GM12878 (cell line): Measurements from ENCODE around the gene TOB1. TPM values are rescaled to one million over a fixed set of nuclear protein-coding genes. Genes with fewer than 3 reads are reported as not detected.

Experiments
- ATAC-seq: fragments of 200-7000 bp; cut with Tn5 transposase; 3 replicates; pipeline ENCODE4 v1.9.1; 2020; ENCODE audit warnings: mild to moderate bottlenecking, moderate library complexity
- BruUV-seq: library from RNA; stranded (reverse); fragments of 400-500 nt; replicated peaks from 2 replicates; lab custom pipeline; 2021; lab: Mats Ljungman, UMichigan
- CTCF ChIA-PET: fragments of 300-600 bp; sonication (Branson Sonifier 250); formaldehyde crosslinking; extraction: SDS; loops from one replicate; lab custom pipeline; 2021; ENCODE audit warnings: inconsistent platforms; lab: Yijun Ruan, JAX
- POLR2A ChIA-PET: fragments of 350-600 bp; formaldehyde crosslinking; extraction: SDS; loops from one replicate; lab custom pipeline; 2021; ENCODE audit warnings: inconsistent platforms; lab: Charles Lee
- RAD21 ChIA-PET: fragments of 300-600 bp; sonication (Branson Sonifier 250); formaldehyde crosslinking; loops from one replicate; lab custom pipeline; 2023; ENCODE audit warnings: antibody characterized with exemption; ENCODE audit not compliant: unreplicated experiment; lab: Charles Lee
- SMC1A ChIA-PET: fragments of 300-600 bp; sonication (Branson Sonifier 250); formaldehyde crosslinking; loops from one replicate; lab custom pipeline; 2023; ENCODE audit not compliant: unreplicated experiment, uncharacterized antibody; lab: Charles Lee
- DNase-seq: peaks from one replicate; pipeline ENCODE4 v3.0.0-alpha.2; 2011; ENCODE audit warnings: low read depth, low spot score
- FAIRE-seq: peaks from 3 replicates; lab custom pipeline; 2011; peaks lifted over from hg19 to GRCh38; lab: Jason Lieb, UNC
- H2AFZ ChIP-seq: 2 replicates; pipeline ENCODE4 v1.6.0; 2011; ENCODE audit warnings: low read depth, low read length, control low read depth; ENCODE audit not compliant: control insufficient read depth
- H3K27ac ChIP-seq: 2 replicates; pipeline ENCODE4 v1.5.1; 2011; ENCODE audit warnings: control low read depth; ENCODE audit not compliant: control insufficient read depth, insufficient read depth
- H3K27me3 ChIP-seq, 2 experiments: replicated peaks in 1 of 2; 2 replicates each; pipeline versions ENCODE4 v1.6.0 to v1.6.1; 2011; ENCODE audit warnings: low read length in 1 of 2; ENCODE audit not compliant: control insufficient read depth in 2 of 2, insufficient read depth in 2 of 2
- H3K36me3 ChIP-seq, 2 experiments: 2 replicates each; pipeline ENCODE4 v1.5.1; 2011; ENCODE audit warnings: low read length in 1 of 2; ENCODE audit not compliant: control insufficient read depth in 2 of 2, insufficient read depth in 2 of 2
- H3K4me1 ChIP-seq: 2 replicates; pipeline ENCODE4 v1.6.1; 2011; ENCODE audit warnings: mild to moderate bottlenecking, low read length, moderate library complexity, mixed read lengths; ENCODE audit not compliant: control insufficient read depth, insufficient read depth
- H3K4me2 ChIP-seq: 2 replicates; pipeline ENCODE4 v1.6.0; 2011; ENCODE audit warnings: control low read depth; ENCODE audit not compliant: control insufficient read depth, insufficient read depth
- H3K4me3 ChIP-seq: fragments of 200-600 bp; sonication (generic); 2 replicates; pipeline ENCODE4 v1.5.1; 2016
- H3K79me2 ChIP-seq: 2 replicates; pipeline ENCODE4 v1.6.0; 2011; ENCODE audit warnings: low read length; ENCODE audit not compliant: control insufficient read depth, insufficient read depth
- H3K9ac ChIP-seq: 2 replicates; pipeline ENCODE4 v1.8.0; 2011; ENCODE audit warnings: low read length, control low read depth, mixed read lengths; ENCODE audit not compliant: control insufficient read depth, insufficient read depth
- H3K9me3 ChIP-seq: replicated peaks from 3 replicates; pipeline ENCODE4 v1.5.1; 2011; ENCODE audit warnings: mild to moderate bottlenecking, low read length; ENCODE audit not compliant: control insufficient read depth, insufficient read depth
- H4K20me1 ChIP-seq: 2 replicates; pipeline ENCODE4 v1.6.0; 2011; ENCODE audit not compliant: control insufficient read depth, insufficient read depth
- ATF3 ChIP-seq: IDR thresholded peaks from 2 replicates; pipeline ENCODE4 v1.6.1; 2011; ENCODE audit warnings: low read depth, mild to moderate bottlenecking, low read length, moderate library complexity, borderline replicate concordance; ENCODE audit errors: extremely low read depth
- BHLHE40 ChIP-seq, 2 experiments: fragments of 450-650 bp in 1 of 2; IDR thresholded peaks; 2 replicates each; pipeline ENCODE4 v1.6.1; 2011 to 2017; ENCODE audit warnings: low read depth in 2 of 2, borderline replicate concordance in 1 of 2, improper control_type of control experiment in 1 of 2, low read length in 1 of 2, mild to moderate bottlenecking in 1 of 2
- CBFB ChIP-seq: IDR thresholded peaks from 2 replicates; pipeline ENCODE4 v1.6.1; 2016; ENCODE audit warnings: antibody characterized with exemption, low read depth
- CUX1 ChIP-seq: IDR thresholded peaks from 2 replicates; pipeline ENCODE4 v1.6.1; 2012; ENCODE audit warnings: improper control_type of control experiment, low read depth, low read length; ENCODE audit not compliant: insufficient replicate concordance
- EGR1 ChIP-seq, 2 experiments: IDR thresholded peaks; 1 replicate in 1 of 2; 2 replicates in 1 of 2; pipeline ENCODE4 v1.6.1; 2011 to 2012; ENCODE audit warnings: low read depth in 2 of 2, low read length in 2 of 2, borderline replicate concordance in 1 of 2, mild to moderate bottlenecking in 1 of 2, moderate library complexity in 1 of 2
- EZH2 ChIP-seq: IDR thresholded peaks from 2 replicates; pipeline ENCODE4 v1.6.1; 2012; ENCODE audit warnings: low read depth, mild to moderate bottlenecking, control low read depth, inconsistent platforms, low read length, borderline replicate concordance; ENCODE audit not compliant: control insufficient read depth
- IKZF1 ChIP-seq: fragments of 450-650 bp; conservative IDR thresholded peaks from 2 replicates; pipeline ENCODE4 v1.6.1; 2017; ENCODE audit warnings: antibody characterized with exemption, mild to moderate bottlenecking
- MEF2B ChIP-seq: fragments of 450-650 bp; IDR thresholded peaks from 2 replicates; pipeline ENCODE4 v1.6.1; 2018; ENCODE audit warnings: mild to moderate bottlenecking, moderate library complexity; ENCODE audit not compliant: partially characterized antibody, poor library complexity, severe bottlenecking
- NBN ChIP-seq: fragments of 450-650 bp; IDR thresholded peaks from 2 replicates; pipeline ENCODE4 v1.6.1; 2016
- NFYA ChIP-seq: IDR thresholded peaks from 2 replicates; pipeline ENCODE4 v1.6.1; 2011; ENCODE audit warnings: low read depth, mild to moderate bottlenecking, low read length, improper control_type of control experiment, borderline replicate concordance
- NR2C1 ChIP-seq: fragments of 450-650 bp; IDR thresholded peaks from 2 replicates; pipeline ENCODE4 v1.6.1; 2017; ENCODE audit warnings: antibody characterized with exemption, mild to moderate bottlenecking, moderate library complexity
- SREBF1 ChIP-seq: IDR thresholded peaks from 2 replicates; pipeline ENCODE4 v1.6.1; 2012; ENCODE audit warnings: mild to moderate bottlenecking, low read length
- SRF ChIP-seq, 2 experiments: IDR thresholded peaks; 2 replicates each; pipeline ENCODE4 v1.6.1; 2011; ENCODE audit warnings: low read depth in 2 of 2, low read length in 2 of 2, mild to moderate bottlenecking in 1 of 2, moderate library complexity in 1 of 2
- ZBED1 ChIP-seq: IDR thresholded peaks from 2 replicates; pipeline ENCODE4 v1.6.1; 2016; ENCODE audit warnings: borderline replicate concordance
- ZNF24 ChIP-seq: fragments of 450-650 bp; IDR thresholded peaks from 2 replicates; pipeline ENCODE4 v1.6.1; 2017; ENCODE audit warnings: antibody characterized with exemption, mild to moderate bottlenecking
- WGBS: methylation state at CpG from one replicate; pipeline ENCODE4 v1.1.6; 2016; ENCODE audit warnings: low lambda C conversion rate; ENCODE audit not compliant: insufficient replicate concordance, insufficient coverage; ENCODE audit errors: missing lambda C conversion rate; 5-methylcytosine and 5-hydroxymethylcytosine counted together
- in situ Hi-C: fragments of 300-500 bp; cut with MboI; formaldehyde crosslinking; loops from 9 replicates; pipeline ENCODE4 v1.14.3; 2018; ENCODE audit warnings: mixed read lengths
- intact Hi-C: fragments of 100-400 bp; cut with micrococcal nuclease; formaldehyde crosslinking; loops from one replicate; pipeline ENCODE4 v1.14.2; 2022; ENCODE audit not compliant: unreplicated experiment
- polyA plus RNA-seq, 11 experiments: library from polyadenylated mRNA; depleted of rRNA in 4 of 11; unstranded in 6 of 11; stranded (reverse) in 5 of 11; fragments of >200 nt; fragmentation: Nextera tagmentation in 4 of 11; fragmentation: Illumina TruSeq in 1 of 11; extraction: Ambion mirVana in 4 of 11; extraction: Trizol in 1 of 11; gene quantifications; 1 replicate in 1 of 11; 2 replicates in 10 of 11; pipeline versions ENCODE4 v1.2.1 to v1.2.3, GENCODE V29; 2011 to 2016; ENCODE audit warnings: inconsistent platforms in 2 of 11, missing spikeins in 2 of 11, low read depth in 1 of 11
- total RNA-seq, 4 experiments: library from RNA; depleted of rRNA in 3 of 4; stranded (reverse); fragments of >200 nt in 3 of 4; fragmentation: Illumina TruSeq in 1 of 4; extraction: Trizol in 1 of 4; gene quantifications; 2 replicates each; pipeline versions ENCODE4 v1.2.1 to v1.2.3, GENCODE V29; 2013 to 2021
- TF ChIP-seq, protein P1 (sequence below): fragments of 150-350 bp; IDR thresholded peaks from 2 replicates; pipeline ENCODE4 v1.6.1; 2014; ENCODE audit warnings: mild to moderate bottlenecking, low read depth, low read length

The TOB1 gene
- total and polyA plus RNA-seq, 10 of the 15 experiments (the other 5 are each of a cell fraction or from before 2014, with no cell fraction given): 5.0 to 32.4 (median 13.7) TPM

DNA sequence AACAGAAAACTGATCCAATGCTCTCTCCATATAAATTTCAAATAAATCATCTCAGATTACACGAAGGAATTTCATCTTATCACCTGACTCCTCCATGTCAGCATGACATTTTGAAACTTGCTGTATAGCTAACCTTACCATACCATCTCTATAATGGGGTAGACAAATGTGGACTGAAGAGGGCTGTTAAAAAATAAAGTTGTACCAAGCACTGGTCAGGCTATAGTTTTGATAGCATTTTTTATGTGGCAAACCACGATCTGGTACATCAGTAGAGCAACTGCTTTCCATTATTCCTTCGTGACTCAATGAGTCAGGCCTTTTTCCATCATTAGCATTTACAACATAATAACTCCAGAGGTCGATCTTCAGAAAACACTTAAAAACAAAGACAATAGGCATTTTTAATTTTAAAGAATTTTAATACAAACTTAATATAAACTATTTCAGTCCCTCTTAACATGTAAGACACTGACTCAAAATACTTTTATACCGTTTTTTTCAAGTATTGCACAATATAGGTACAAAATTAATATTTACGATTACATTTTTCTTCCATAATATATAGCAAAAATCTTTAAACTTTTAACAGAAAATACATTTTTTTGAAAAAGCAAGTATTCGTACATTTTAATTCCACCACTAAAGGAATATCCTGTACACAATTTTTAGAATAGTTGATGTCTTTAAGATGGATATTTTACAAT, 4.2 kb downstream of the TOB1 start:
- H4K20me1 ChIP-seq: no peaks in the 10 kb centered on the region
- no peaks in the 10 kb centered on the region for H3K9me3 ChIP-seq
- ATAC-seq (no peak), DNase-seq (no peak), FAIRE-seq (no peak)
- H3K4me1 ChIP-seq: no peaks in the 10 kb centered on the region
- H3K27me3 ChIP-seq: no peaks in the 10 kb centered on the region
- H3K36me3 ChIP-seq: no peaks in the 10 kb centered on the region; a peak in 1 of 4 replicates
- no TSS peak for BruUV-seq
- H3K4me2 ChIP-seq: no peak overlapping the region
- intact Hi-C loops (loop anchor here (10.0 kb wide), 1 partner anchor 393 kb away; no protein-coding TSS in a partner anchor), in situ Hi-C loops (loop anchor here (5.0 kb wide), 1 partner anchor 50 kb away; no protein-coding TSS in a partner anchor)
- 89% methylated on average over 7 of the region's 7 CpGs for WGBS
- ChIA-PET POLR2A (interaction anchor here (0.6 kb wide), 1 partner anchor 142 kb away, joined by 3 read pairs; no protein-coding TSS in a partner anchor), CTCF (interaction anchor here (0.9 to 8.7 kb wide), 11 partner anchors 9 to 223 kb away, joined by 3 to 85 read pairs (median 5); no protein-coding TSS in a partner anchor), SMC1A (interaction anchor here (0.8 to 5.6 kb wide), 4 partner anchors 9 to 90 kb away, joined by 3 to 46 read pairs (median 4); no protein-coding TSS in a partner anchor), RAD21 (interaction anchor here (1.4 to 2.6 kb wide), 2 partner anchors 9 to 90 kb away, joined by 5 to 11 read pairs; no protein-coding TSS in a partner anchor)
- H3K79me2 ChIP-seq: peaks cover 31% of the 10 kb centered on the region
- no peak overlapping the region for H2AFZ ChIP-seq
- H3K27ac ChIP-seq: no peak overlapping the region
- H3K4me3 ChIP-seq: no peak overlapping the region
- no peak overlapping the region for H3K9ac ChIP-seq
- TF ChIP-seq MEF2B (no peak), ATF3 (no peak), ZNF24 (no peak), BHLHE40 (IDR thresholded peaks at IDR 0.05; ENCODE audit: borderline replicate concordance in 1 of 2, low read depth in 2 of 2, low read length in 1 of 2) (no peak), NBN (no peak), SREBF1 (no peak), ZBED1 (no peak), IKZF1 (no peak), NFYA (no peak), NR2C1 (no peak), CBFB (no peak), EGR1 (IDR thresholded peaks at IDR 0.05; ENCODE audit: borderline replicate concordance in 1 of 2, low read depth in 2 of 2, low read length in 2 of 2) (no peak), CUX1 (no peak), SRF (IDR thresholded peaks at IDR 0.05; ENCODE audit: low read depth in 2 of 2, low read length in 2 of 2) (no peak), EZH2 (no peak)
- TF ChIP-seq, protein P1, sequence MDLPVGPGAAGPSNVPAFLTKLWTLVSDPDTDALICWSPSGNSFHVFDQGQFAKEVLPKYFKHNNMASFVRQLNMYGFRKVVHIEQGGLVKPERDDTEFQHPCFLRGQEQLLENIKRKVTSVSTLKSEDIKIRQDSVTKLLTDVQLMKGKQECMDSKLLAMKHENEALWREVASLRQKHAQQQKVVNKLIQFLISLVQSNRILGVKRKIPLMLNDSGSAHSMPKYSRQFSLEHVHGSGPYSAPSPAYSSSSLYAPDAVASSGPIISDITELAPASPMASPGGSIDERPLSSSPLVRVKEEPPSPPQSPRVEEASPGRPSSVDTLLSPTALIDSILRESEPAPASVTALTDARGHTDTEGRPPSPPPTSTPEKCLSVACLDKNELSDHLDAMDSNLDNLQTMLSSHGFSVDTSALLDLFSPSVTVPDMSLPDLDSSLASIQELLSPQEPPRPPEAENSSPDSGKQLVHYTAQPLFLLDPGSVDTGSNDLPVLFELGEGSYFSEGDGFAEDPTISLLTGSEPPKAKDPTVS: no peak
